Measurements from ENCODE around the gene FUT7. TPM values are rescaled to one million over a fixed set of nuclear protein-coding genes. Genes with fewer than 3 reads are reported as not detected.

FUT7 gene
- total RNA-seq, 3 donors from 2014 or later: 0.14 to 0.27 TPM; not detected in 1

Other genes starting within 250 kb of the FUT7 start
- 100 to 1,000 TPM; 110 to 373 (median 127) TPM for gene TMEM141, start 240.7 kb downstream of the FUT7 start, total RNA-seq
- gene CCDC183, start 235.8 kb downstream of the FUT7 start, total RNA-seq: 10 to 100 TPM in 1 of 3 donors, 1 to 10 TPM in 2; 4.0 to 38.0 (median 7.0) TPM
- 100 to 1,000 TPM in 2 of 3 donors, 10 to 100 TPM in 1; 92.1 to 142 (median 112) TPM for gene RABL6, start 224.1 kb downstream of the FUT7 start, total RNA-seq
- gene AJM1, start 189.6 kb downstream of the FUT7 start, total RNA-seq: 10 to 100 TPM in 2 of 3 donors, 1 to 10 TPM in 1; 7.4 to 21.6 (median 16.4) TPM
- gene PHPT1, start 182.7 kb downstream of the FUT7 start, total RNA-seq: 100 to 1,000 TPM in 2 of 3 donors, 10 to 100 TPM in 1; 96.4 to 163 (median 102) TPM
- 10 to 100 TPM; 15.4 to 43.8 (median 18.5) TPM for gene MAMDC4, start 179.7 kb downstream of the FUT7 start, total RNA-seq
- gene EDF1, start 165.8 kb downstream of the FUT7 start, total RNA-seq: 100 to 1,000 TPM; 311 to 445 (median 397) TPM
- gene TRAF2, start 145.6 kb downstream of the FUT7 start, total RNA-seq: 10 to 100 TPM; 19.6 to 28.2 (median 21.1) TPM
- 100 to 1,000 TPM; 127 to 197 (median 142) TPM for gene FBXW5, start 87.3 kb downstream of the FUT7 start, total RNA-seq
- 10 to 100 TPM in 2 of 3 donors, 1 to 10 TPM in 1; 3.2 to 15.4 (median 10.4) TPM for gene C8G, start 86.8 kb downstream of the FUT7 start, total RNA-seq
- 10 to 100 TPM in 1 of 3 donors, 1 to 10 TPM in 2; 6.8 to 10.7 (median 7.6) TPM for gene LCN12, start 79.8 kb downstream of the FUT7 start, total RNA-seq
- gene PTGDS, start 54.6 kb downstream of the FUT7 start, total RNA-seq: 10 to 100 TPM in 2 of 3 donors, 1 to 10 TPM in 1; 2.5 to 45.4 (median 16.1) TPM
- under 1 TPM in 2 of 3 donors, not detected in 1; 0.17 to 0.76 TPM for gene LCNL1, start 49.1 kb downstream of the FUT7 start, total RNA-seq
- 10 to 100 TPM; 32.0 to 39.9 (median 34.1) TPM for gene PAXX, start 39.7 kb downstream of the FUT7 start, total RNA-seq
- 1 to 10 TPM in 1 of 3 donors, under 1 TPM in 2; 0.82 to 1.9 (median 0.99) TPM for gene CLIC3, start 35.5 kb downstream of the FUT7 start, total RNA-seq
- 10 to 100 TPM; 20.1 to 77.2 (median 48.0) TPM for gene ABCA2, start 3.9 kb downstream of the FUT7 start, total RNA-seq
- gene NPDC1, start 14.1 kb upstream of the FUT7 start, total RNA-seq: 100 to 1,000 TPM in 1 of 3 donors, 10 to 100 TPM in 2; 78.6 to 177 (median 83.0) TPM
- 10 to 100 TPM in 2 of 3 donors, 1 to 10 TPM in 1; 7.7 to 26.8 (median 10.7) TPM for gene ENTPD2, start 22.0 kb upstream of the FUT7 start, total RNA-seq
- gene SAPCD2, start 38.5 kb upstream of the FUT7 start, total RNA-seq: 10 to 100 TPM in 1 of 3 donors, 1 to 10 TPM in 2; 2.7 to 11.2 (median 6.0) TPM
- gene UAP1L1, start 45.4 kb upstream of the FUT7 start, total RNA-seq: 10 to 100 TPM; 10.5 to 13.6 (median 12.8) TPM
- 10 to 100 TPM; 36.1 to 55.4 (median 52.7) TPM for gene MAN1B1, start 54.9 kb upstream of the FUT7 start, total RNA-seq
- 100 to 1,000 TPM in 1 of 3 donors, 10 to 100 TPM in 2; 47.0 to 114 (median 51.5) TPM for gene DPP7, start 82.6 kb upstream of the FUT7 start, total RNA-seq
- gene GRIN1, start 107.1 kb upstream of the FUT7 start, total RNA-seq: 1 to 10 TPM in 1 of 3 donors, under 1 TPM in 1, not detected in 1; 0.36 to 2.6 TPM
- gene LRRC26, start 138.0 kb upstream of the FUT7 start, total RNA-seq: 10 to 100 TPM; 18.7 to 63.0 (median 58.9) TPM
- 1 to 10 TPM in 1 of 3 donors, not detected in 2; 1.0 TPM for gene TMEM210, start 140.0 kb upstream of the FUT7 start, total RNA-seq
- gene ANAPC2, start 156.5 kb upstream of the FUT7 start, total RNA-seq: 10 to 100 TPM; 60.8 to 65.9 (median 61.7) TPM
- gene SSNA1, start 156.6 kb upstream of the FUT7 start, total RNA-seq: 10 to 100 TPM; 56.7 to 71.1 (median 64.0) TPM
- gene TPRN, start 168.7 kb upstream of the FUT7 start, total RNA-seq: 100 to 1,000 TPM in 2 of 3 donors, 10 to 100 TPM in 1; 73.8 to 170 (median 122) TPM
- 10 to 100 TPM; 30.6 to 40.4 (median 40.0) TPM for gene TMEM203, start 173.6 kb upstream of the FUT7 start, total RNA-seq
- 10 to 100 TPM; 15.9 to 19.7 (median 19.0) TPM for gene NDOR1, start 173.6 kb upstream of the FUT7 start, total RNA-seq
- gene RNF208, start 190.2 kb upstream of the FUT7 start, total RNA-seq: 1 to 10 TPM; 5.3 to 7.1 (median 5.8) TPM
- not detected for gene CYSRT1, start 193.1 kb upstream of the FUT7 start, total RNA-seq
- not detected for gene RNF224, start 195.4 kb upstream of the FUT7 start, total RNA-seq
- not detected for gene SLC34A3, start 198.8 kb upstream of the FUT7 start, total RNA-seq
- 100 to 1,000 TPM; 286 to 379 (median 332) TPM for gene TUBB4B, start 209.2 kb upstream of the FUT7 start, total RNA-seq
- not detected for gene STPG3, start 219.2 kb upstream of the FUT7 start, total RNA-seq
- gene NELFB, start 223.2 kb upstream of the FUT7 start, total RNA-seq: 10 to 100 TPM; 52.9 to 66.2 (median 60.5) TPM
- gene TOR4A, start 245.6 kb upstream of the FUT7 start, total RNA-seq: 10 to 100 TPM; 23.3 to 48.6 (median 45.3) TPM